ENCODE results near the gene MAP2K7.

Gene MAP2K7

GRCh38 chr19:7861619-7862412 lies 41.9 kb upstream of the MAP2K7 start:
- no peaks in the 10 kb centered on the region for H3K36me3 ChIP-seq (ENCODE audit: insufficient read depth, low read length)
- no peak overlapping the region for H3K4me2 ChIP-seq (ENCODE audit: low read length)
- H3K4me3 ChIP-seq (ENCODE audit: low read length), result no peak overlapping the region
- no peaks in the 10 kb centered on the region for H3K4me1 ChIP-seq (ENCODE audit: control insufficient read depth, insufficient read depth, low read length)
- H3K9ac ChIP-seq (ENCODE audit: low read depth, low read length), result no peak overlapping the region
- H3K9me3 ChIP-seq (replicated peaks; ENCODE audit: low read length), result no peaks in the 10 kb centered on the region
- peaks cover 5% of the 10 kb centered on the region for H3K27me3 ChIP-seq (ENCODE audit: control insufficient read depth, insufficient read depth, low read length)

- Histone ChIP-seq H3K4me2 (ENCODE audit: low read length) (no peak overlapping the region), H3K36me3 (ENCODE audit: insufficient read depth, low read length) (no peaks in the 10 kb centered on the region), H3K27me3 (ENCODE audit: control insufficient read depth, insufficient read depth, low read length) (peaks cover 12% of the 10 kb centered on the region), H3K4me1 (ENCODE audit: control insufficient read depth, insufficient read depth, low read length) (no peaks in the 10 kb centered on the region), H3K4me3 (ENCODE audit: low read length) (no peak overlapping the region), H3K9me3 (replicated peaks; ENCODE audit: low read length) (no peaks in the 10 kb centered on the region), H3K9ac (ENCODE audit: low read depth, low read length) (no peak overlapping the region)
These were observed 41.2 kb upstream of the MAP2K7 start for GRCh38 chr19:7862413-7862951.

- H3K27me3 ChIP-seq (ENCODE audit: control insufficient read depth, insufficient read depth, low read length), result peaks cover 13% of the 10 kb centered on the region
- H3K9me3 ChIP-seq (replicated peaks; ENCODE audit: low read length), result no peaks in the 10 kb centered on the region
- H3K36me3 ChIP-seq (ENCODE audit: insufficient read depth, low read length), result no peaks in the 10 kb centered on the region
- H3K4me1 ChIP-seq (ENCODE audit: control insufficient read depth, insufficient read depth, low read length), result peaks cover 2% of the 10 kb centered on the region
- no peak overlapping the region for H3K4me2 ChIP-seq (ENCODE audit: low read length)
- no peak overlapping the region for H3K4me3 ChIP-seq (ENCODE audit: low read length)
- no peak overlapping the region for H3K9ac ChIP-seq (ENCODE audit: low read depth, low read length)
These were observed 40.3 kb upstream of the MAP2K7 start for GRCh38 chr19:7863157-7863970.

- Histone ChIP-seq H3K36me3 (ENCODE audit: insufficient read depth, low read length) (no peaks in the 10 kb centered on the region), H3K27me3 (ENCODE audit: control insufficient read depth, insufficient read depth, low read length) (peaks cover 13% of the 10 kb centered on the region), H3K4me3 (ENCODE audit: low read length) (no peak overlapping the region), H3K9me3 (replicated peaks; ENCODE audit: low read length) (no peaks in the 10 kb centered on the region), H3K9ac (ENCODE audit: low read depth, low read length) (no peak overlapping the region), H3K4me2 (ENCODE audit: low read length) (no peak overlapping the region), H3K4me1 (ENCODE audit: control insufficient read depth, insufficient read depth, low read length) (peaks cover 9% of the 10 kb centered on the region)
These were observed 39.5 kb upstream of the MAP2K7 start for GRCh38 chr19:7863971-7864689.

GRCh38 chr19:7864690-7865074 lies 39.0 kb upstream of the MAP2K7 start:
- no peaks in the 10 kb centered on the region for H3K36me3 ChIP-seq (ENCODE audit: insufficient read depth, low read length)

GRCh38 chr19:7865262-7865911 lies 38.3 kb upstream of the MAP2K7 start:
- Histone ChIP-seq H3K9me3 (replicated peaks; ENCODE audit: low read length) (no peaks in the 10 kb centered on the region), H3K4me1 (ENCODE audit: control insufficient read depth, insufficient read depth, low read length) (peaks cover 15% of the 10 kb centered on the region), H3K9ac (ENCODE audit: low read depth, low read length) (no peak overlapping the region), H3K4me3 (ENCODE audit: low read length) (no peak overlapping the region), H3K27me3 (ENCODE audit: control insufficient read depth, insufficient read depth, low read length) (peaks cover 13% of the 10 kb centered on the region), H3K4me2 (ENCODE audit: low read length) (no peak overlapping the region), H3K36me3 (ENCODE audit: insufficient read depth, low read length) (no peaks in the 10 kb centered on the region)

More at GRCh38 chr19:7864690-7865074, 39.0 kb upstream of the MAP2K7 start:
- H3K4me2 ChIP-seq (ENCODE audit: low read length), result no peak overlapping the region
- H3K9ac ChIP-seq (ENCODE audit: low read depth, low read length), result no peak overlapping the region
- no peaks in the 10 kb centered on the region for H3K9me3 ChIP-seq (replicated peaks; ENCODE audit: low read length)
- peaks cover 13% of the 10 kb centered on the region for H3K27me3 ChIP-seq (ENCODE audit: control insufficient read depth, insufficient read depth, low read length)
- peaks cover 15% of the 10 kb centered on the region for H3K4me1 ChIP-seq (ENCODE audit: control insufficient read depth, insufficient read depth, low read length)
- H3K4me3 ChIP-seq (ENCODE audit: low read length), result no peak overlapping the region

GRCh38 chr19:7866399-7867091 lies 37.1 kb upstream of the MAP2K7 start:
- Histone ChIP-seq H3K4me2 (ENCODE audit: low read length) (no peak overlapping the region), H3K36me3 (ENCODE audit: insufficient read depth, low read length) (no peaks in the 10 kb centered on the region), H3K9ac (ENCODE audit: low read depth, low read length) (no peak overlapping the region), H3K9me3 (replicated peaks; ENCODE audit: low read length) (no peaks in the 10 kb centered on the region), H3K4me3 (ENCODE audit: low read length) (no peak overlapping the region), H3K27me3 (ENCODE audit: control insufficient read depth, insufficient read depth, low read length) (peaks cover 13% of the 10 kb centered on the region), H3K4me1 (ENCODE audit: control insufficient read depth, insufficient read depth, low read length) (peaks cover 15% of the 10 kb centered on the region)

- H3K4me2 ChIP-seq (ENCODE audit: low read length), result no peak overlapping the region
- peaks cover 13% of the 10 kb centered on the region for H3K27me3 ChIP-seq (ENCODE audit: control insufficient read depth, insufficient read depth, low read length)
- H3K9me3 ChIP-seq (replicated peaks; ENCODE audit: low read length), result no peaks in the 10 kb centered on the region
- H3K36me3 ChIP-seq (ENCODE audit: insufficient read depth, low read length), result no peaks in the 10 kb centered on the region
- no peak overlapping the region for H3K9ac ChIP-seq (ENCODE audit: low read depth, low read length)
- no peak overlapping the region for H3K4me3 ChIP-seq (ENCODE audit: low read length)
- peaks cover 19% of the 10 kb centered on the region for H3K4me1 ChIP-seq (ENCODE audit: control insufficient read depth, insufficient read depth, low read length)
These were observed 36.4 kb upstream of the MAP2K7 start for GRCh38 chr19:7867092-7867844.

- H3K27me3 ChIP-seq (ENCODE audit: control insufficient read depth, insufficient read depth, low read length), result peaks cover 20% of the 10 kb centered on the region
- no peak overlapping the region for H3K9ac ChIP-seq (ENCODE audit: low read depth, low read length)
- H3K4me1 ChIP-seq (ENCODE audit: control insufficient read depth, insufficient read depth, low read length), result peaks cover 19% of the 10 kb centered on the region
- no peaks in the 10 kb centered on the region for H3K9me3 ChIP-seq (replicated peaks; ENCODE audit: low read length)
- no peaks in the 10 kb centered on the region for H3K36me3 ChIP-seq (ENCODE audit: insufficient read depth, low read length)
- H3K4me2 ChIP-seq (ENCODE audit: low read length), result peak overlapping the region; percentile 85
- no peak overlapping the region for H3K4me3 ChIP-seq (ENCODE audit: low read length)
These were observed 35.4 kb upstream of the MAP2K7 start for GRCh38 chr19:7868326-7868670.

Data from skeletal muscle satellite cell (primary cell).